Stimulated activated CD8-positive, alpha-beta memory T cell treated with anti-CD3 and anti-CD28 coated beads, Interleukin-12 subunit alpha, Interleukin-12 subunit beta, amount 100 ng/mL, for 1 hour (primary cell): Measurements from ENCODE around the gene AKR1C1.
"Not testable (repeated sequence)": the region's sequence is repeated elsewhere in the genome, so short reads cannot be mapped to it uniquely, and the experiment has no call there.

ENCODE experiments used
- DNase-seq: peaks from one replicate; pipeline ENCODE4 v3.0.0-alpha.2; 2020; ENCODE audit warnings: low read depth

Gene AKR1C1

DNA sequence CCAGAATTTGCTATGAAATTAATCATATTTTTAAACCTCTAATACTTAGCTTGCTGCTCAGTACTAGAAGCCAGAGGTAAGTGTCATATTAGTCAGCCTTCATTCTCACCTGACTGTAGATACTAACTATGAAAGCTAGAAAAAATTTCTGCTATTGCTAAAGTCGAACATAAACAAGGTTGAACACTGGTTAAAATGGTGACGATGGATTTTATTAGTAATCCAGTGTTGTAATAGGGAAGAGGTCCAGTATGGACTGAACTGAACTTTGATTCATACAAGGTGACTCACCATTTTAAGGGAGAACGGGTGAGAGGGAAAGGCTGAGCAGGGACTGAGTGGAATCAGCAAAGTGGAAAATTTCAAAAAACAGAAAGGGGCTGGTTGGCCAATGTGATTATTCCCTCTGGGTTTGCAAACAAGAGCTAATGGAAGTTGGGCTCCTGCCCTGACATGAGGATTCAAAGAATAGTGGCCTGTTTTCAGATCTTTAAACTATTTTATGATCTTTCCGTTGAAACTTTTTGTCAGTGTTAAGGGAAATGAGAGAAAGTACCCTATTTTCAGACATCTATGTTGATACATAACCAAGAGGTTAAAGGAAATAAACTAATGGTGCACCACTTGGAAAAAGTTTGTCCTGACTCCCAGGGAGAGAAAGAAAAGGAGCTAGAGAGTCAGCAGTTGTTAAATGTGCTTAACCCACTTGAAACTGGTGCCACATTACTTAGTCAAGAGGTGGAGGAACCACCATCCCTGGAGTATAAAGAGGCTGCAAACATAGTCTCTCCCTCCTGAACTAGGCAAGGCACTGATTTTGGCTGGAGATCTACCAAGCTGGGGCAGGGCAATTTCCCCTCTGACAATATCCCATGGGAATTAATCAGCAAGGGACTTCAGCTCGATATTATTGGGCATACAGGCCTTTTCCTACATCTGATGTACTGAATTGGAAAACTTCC, 15.3 kb upstream of the AKR1C1 start:
- DNase-seq, result no peak

DNA sequence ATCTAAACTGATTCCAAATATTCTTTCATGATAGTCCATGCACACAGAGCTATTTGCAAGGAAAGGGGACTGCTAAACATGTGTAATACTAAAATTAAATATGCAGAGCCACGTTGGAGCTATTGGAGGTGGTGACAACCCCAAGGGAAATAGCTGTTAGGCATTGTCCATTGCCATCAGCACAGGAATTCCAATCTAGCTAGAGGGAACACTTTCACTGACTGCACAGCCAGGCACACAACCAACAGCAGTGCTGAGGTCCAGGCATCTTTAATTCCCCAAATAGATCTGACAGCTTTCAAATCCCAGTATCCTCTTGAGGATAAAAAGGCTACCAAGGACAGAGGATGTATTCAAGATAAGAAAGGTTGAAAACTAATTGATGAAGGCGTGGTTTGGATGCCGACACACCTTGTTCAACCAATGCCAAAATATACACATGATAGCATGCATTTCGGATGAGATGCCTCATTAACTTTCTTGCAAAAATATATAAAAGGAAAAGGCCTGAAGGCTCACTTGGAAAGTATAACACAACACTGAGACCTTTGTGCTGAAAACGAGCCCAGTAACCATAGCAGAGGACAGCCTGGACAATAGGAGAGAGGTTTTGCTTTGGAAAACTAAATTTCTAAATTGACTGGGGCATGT, 11.6 kb upstream of the AKR1C1 start:
- DNase-seq, result not testable (repeated sequence)

- no peak for DNase-seq
These were observed 9.8 kb upstream of the AKR1C1 start for GRCh38 chr10:4953405-4953804.

DNA sequence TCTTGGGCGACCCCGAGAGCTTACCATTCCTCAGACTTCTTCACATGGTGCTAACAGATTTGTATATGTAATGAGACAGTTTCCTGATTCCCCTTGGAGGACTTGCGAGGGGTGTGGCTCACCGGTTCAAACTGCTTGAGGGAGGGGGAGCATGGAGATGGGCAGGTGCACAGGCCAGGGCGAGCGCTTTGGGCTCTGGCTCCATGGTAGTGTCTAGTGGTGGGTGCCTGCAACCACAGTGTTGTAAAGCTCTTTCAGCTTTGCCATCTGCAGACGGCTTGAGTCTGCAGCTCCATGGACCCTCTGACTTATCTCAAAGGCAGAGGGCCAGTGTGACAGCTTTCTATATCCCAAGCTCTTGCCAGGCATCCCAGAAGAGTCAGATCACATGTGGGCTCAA, 7.1 kb upstream of the AKR1C1 start:
- not testable (repeated sequence) for DNase-seq

DNA sequence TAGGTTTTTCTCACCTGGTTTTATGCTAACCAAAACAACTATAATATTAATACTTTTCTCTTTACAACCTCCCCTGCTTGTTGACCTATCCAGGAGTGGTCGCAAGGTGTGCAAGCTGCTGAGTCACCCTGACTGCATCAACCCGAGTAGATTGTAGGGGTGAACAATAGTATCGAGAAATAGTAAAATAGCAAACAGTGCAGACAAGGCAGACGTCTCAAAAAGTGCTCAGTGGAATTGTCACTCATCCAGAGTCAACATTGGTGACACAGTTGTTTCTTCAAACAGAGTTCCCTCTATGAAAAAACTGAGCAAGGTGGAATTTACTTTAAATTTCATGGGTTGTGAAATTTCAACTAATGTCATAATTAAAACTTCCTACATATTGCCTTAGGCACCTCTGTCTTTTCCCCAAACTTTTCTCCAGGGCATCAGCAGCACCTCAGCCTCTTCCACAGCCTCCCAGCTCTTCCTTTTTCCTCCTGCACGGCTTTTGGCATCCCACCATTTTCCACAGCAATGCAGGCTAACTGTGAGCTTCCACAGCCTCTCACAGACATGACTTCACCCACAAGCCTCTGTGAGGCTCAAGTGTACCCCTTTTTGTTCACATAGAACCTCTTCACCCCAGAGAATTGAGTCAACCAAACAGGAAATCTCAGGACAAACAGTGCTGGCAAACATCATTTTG, 6.1 kb upstream of the AKR1C1 start:
- not testable (repeated sequence) for DNase-seq

GRCh38 chr10:4961558-4961957, 1.7 kb upstream of the AKR1C1 start:
- DNase-seq, result not testable (repeated sequence)

DNA sequence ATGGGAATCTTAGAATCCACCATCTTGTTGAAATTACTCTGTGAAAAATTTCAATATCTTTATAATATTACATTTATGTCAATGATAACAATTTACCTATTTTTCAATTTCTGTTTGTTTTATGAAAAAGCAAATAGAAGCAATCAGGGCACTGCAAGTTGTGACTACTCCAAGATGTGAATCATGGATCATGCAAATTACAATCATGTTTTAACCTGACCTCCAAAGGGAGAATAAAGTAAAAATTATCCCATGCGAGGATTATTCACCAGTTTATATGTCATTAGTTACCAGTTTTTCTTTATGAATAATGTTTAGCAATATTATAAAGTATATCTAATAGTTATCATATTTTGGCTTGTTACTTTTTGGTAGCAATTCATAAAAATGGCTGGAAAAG, 907 bp upstream of the AKR1C1 start:
- not testable (repeated sequence) for DNase-seq

- DNase-seq, result not testable (repeated sequence)
These were observed 570 bp downstream of the AKR1C1 start for GRCh38 chr10:4963815-4964154.

GRCh38 chr10:4965763-4966162, 2.5 kb downstream of the AKR1C1 start:
- not testable (repeated sequence) for DNase-seq

GRCh38 chr10:4967189-4967588, 4.0 kb downstream of the AKR1C1 start:
- not testable (repeated sequence) for DNase-seq

- not testable (repeated sequence) for DNase-seq
These were observed 6.1 kb downstream of the AKR1C1 start for GRCh38 chr10:4969289-4969688.

- not testable (repeated sequence) for DNase-seq
These were observed 7.1 kb downstream of the AKR1C1 start for GRCh38 chr10:4970362-4970761.

- DNase-seq, result not testable (repeated sequence)
These were observed 9.3 kb downstream of the AKR1C1 start for GRCh38 chr10:4972369-4973142.

GRCh38 chr10:4973294-4973693, 10.1 kb downstream of the AKR1C1 start:
- DNase-seq, result not testable (repeated sequence)

DNA sequence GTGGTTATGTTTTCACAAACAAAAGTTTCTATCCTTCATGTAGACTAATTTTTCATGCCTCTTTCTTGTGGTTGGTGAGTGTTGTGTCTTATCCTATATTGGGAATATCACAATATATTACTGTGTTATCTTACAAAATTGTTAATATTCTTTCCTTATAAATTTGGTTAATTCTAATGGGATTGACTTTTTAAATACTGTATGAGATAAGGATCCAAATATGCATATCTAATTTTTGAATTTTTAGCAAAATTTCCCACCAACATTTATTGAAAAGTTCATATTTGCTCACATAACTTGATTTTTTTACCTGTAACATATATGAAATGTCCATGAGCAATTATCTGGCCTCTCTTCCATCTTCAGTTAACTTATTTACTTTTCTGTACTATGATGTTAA, 11.2 kb downstream of the AKR1C1 start:
- DNase-seq, result not testable (repeated sequence)

GRCh38 chr10:4977025-4977424, 13.8 kb downstream of the AKR1C1 start:
- DNase-seq, result no peak

DNA sequence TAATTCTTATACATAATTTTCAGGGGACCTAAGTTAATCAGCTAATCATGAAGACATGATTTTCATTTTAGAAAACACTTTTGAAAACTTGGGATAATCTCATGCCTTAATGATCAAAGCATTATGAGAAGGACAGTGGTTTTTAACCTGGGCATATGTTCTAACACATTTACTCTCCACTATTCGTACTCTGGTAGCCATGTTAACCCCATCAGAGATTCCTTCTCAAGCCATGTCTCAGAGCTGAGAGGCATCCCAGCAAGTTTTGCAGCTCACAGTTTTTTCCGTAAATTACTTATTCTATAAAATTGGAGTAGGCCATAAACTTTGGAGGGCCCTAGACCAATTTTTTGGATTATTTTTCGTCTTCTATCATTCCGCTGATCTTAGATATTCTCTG, 15.7 kb downstream of the AKR1C1 start:
- DNase-seq, result no peak

DNA sequence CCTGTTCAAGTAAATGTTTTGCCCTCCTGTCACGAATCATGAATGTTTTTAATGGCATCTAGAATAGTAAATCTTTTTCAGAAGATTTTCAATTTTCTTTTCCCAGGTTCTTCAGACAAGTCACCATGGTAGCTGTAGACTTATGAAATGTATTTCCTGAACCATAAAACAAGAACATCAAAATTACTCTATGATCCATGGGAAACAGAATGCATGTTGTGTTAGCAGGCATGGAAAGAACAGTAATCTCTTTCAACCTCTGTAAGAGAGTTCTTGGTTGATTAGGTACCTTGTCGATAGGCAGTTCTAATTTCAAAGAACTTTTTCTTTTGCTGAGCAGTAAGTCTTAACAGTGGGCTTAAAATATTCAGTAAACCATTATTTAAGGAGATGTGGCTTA, 17.6 kb downstream of the AKR1C1 start:
- no peak for DNase-seq

- no peak for DNase-seq
These were observed 18.7 kb downstream of the AKR1C1 start for GRCh38 chr10:4981722-4982471.

DNA sequence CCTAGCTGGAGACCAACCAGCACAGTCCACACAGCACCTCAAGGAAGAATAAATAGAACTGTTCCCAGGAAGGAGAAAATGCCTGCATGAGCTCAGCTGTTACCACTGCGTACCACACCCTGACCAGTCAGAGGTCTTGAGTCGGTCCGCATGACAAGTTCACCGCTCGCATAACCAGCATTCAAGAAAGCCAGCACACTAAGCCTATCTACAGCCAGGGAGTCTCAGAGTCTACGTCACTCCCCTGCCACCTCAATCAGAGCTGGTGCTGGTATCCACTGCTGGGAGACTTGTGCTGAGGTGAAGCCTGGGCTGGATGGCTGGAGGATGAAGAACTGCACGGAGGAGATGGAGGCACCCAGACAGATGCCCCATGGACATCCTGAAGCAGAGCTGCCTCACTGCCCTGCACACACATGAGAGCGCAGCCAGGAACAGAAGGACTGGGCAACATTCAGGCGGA, 19.6 kb downstream of the AKR1C1 start:
- DNase-seq, result no peak

DNA sequence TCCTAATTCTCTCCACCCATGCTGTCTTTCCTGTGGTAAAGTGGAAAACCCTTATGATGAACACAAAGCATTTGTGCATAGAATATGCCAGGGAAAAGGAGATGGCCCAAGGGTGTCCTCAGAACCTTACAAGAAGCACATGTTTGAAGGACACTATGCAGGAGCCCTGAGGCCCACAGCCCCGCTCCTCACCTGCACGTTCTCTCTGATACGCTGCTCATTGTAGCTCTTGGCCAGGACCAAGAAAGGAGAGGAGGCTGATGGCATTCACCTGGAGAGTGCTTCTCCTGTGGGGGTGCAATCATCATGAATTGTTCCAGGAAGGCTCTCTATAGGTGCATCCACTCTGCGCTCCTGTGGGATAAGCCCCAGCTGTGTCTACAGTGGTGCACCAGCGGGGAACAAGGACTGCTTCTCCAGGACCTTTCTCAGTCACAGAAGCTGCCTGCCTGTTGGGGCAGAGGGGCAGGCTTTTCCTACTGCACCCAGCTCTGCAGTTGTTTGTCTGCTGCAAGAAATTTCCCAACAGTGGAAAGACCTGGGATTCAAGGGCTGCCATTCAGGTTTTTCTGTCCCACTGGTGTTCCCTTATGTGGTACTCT, 20.5 kb downstream of the AKR1C1 start:
- DNase-seq, result no peak
